ENCODE measurements around the gene LCA5L. TPM values are rescaled to one million over a fixed set of nuclear protein-coding genes. Genes with fewer than 3 reads are reported as not detected.

The LCA5L gene
- polyA plus RNA-seq, 2 of the 4 experiments (the other 2 are of a cell fraction), result 0.90 to 2.8 TPM

DNA sequence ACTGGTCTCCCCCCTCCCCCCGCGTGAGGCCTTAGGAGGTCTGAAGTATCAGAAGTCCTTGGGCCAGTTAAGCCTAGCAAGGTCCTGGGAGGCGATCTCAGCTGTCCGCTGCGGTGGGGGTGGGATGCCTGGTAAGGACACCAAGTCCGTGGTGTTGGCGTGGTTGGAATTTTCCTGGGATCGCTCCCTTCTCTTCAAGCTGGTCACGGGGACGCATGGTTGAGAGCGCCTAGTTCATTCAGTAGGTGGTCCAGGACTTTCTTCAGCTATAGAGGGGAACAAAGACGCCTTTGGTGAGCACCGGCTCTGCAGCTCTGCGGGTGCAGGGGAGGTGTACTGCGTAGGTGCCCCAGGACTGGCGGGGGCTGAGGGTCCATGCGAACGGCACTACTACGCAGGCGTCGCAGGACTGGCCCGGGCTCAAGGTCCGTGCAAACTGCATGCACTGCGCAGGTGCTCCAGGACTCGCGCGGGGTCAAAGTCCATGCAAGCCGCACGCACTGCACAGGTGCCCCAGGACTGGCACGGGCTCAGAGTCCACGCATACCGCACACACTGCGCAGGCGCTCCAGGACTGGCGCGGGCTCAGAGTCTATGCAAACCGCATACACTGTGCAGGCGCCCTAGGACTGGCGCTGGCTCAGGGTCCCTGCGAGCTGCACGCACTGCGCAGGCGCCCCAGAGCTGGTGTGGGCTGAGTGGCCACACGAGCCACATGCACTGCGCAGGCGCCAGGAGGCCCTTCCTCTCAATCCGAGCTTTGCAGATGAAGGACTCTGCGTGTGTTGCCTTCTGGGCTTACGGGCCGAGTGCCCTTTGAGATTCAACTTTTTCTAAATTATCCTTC is 60.1 kb downstream of the LCA5L start:
- no peaks in the 10 kb centered on the region for H3K9me3 ChIP-seq
- CTCF ChIA-PET, result interaction anchor here (1.2 to 1.5 kb wide), 2 partner anchors 20 to 72 kb away, joined by 4 to 6 read pairs; partner anchors contain the start of gene BRWD1
- peaks cover 22% of the 10 kb centered on the region for H3K4me1 ChIP-seq
- FAIRE-seq (no peak), ATAC-seq (peak; percentile 68 to 87), DNase-seq (ENCODE audit: low read depth in 1 of 2, low spot score in 1 of 2) (peak; percentile 89 to 92)
- H3K4me2 ChIP-seq, result peak overlapping the region; percentile 100
- POLR2A ChIA-PET, result interaction anchor here (0.6 to 1.4 kb wide), 3 partner anchors 36 to 248 kb away, joined by 3 to 6 read pairs (median 4); partner anchors contain the start of gene BRWD1
- whole genome bisulfite sequencing (ENCODE audit: missing lambda C conversion rate), result 31% methylated on average over 17 of the region's 50 CpGs
- TF ChIP-seq BHLHE40 (IDR thresholded peaks at IDR 0.05; ENCODE audit: low read depth, low read length) (peak; percentile 50; the same call in 1 of the 2 replicates), CHD2 (IDR thresholded peaks at IDR 0.05; ENCODE audit: low read length, partially characterized antibody) (no peak), HOXB5 (CRISPR knock-in tag; IDR thresholded peaks at IDR 0.05) (no peak), HOXA7 (CRISPR knock-in tag; IDR thresholded peaks at IDR 0.05) (no peak), MYC (IDR thresholded peaks at IDR 0.05; ENCODE audit: borderline replicate concordance, low read length) (no peak), EP300 (IDR thresholded peaks at IDR 0.05) (no peak), POLR2A (IDR thresholded peaks at IDR 0.05; ENCODE audit: low read length) (peak; percentile 57; the same call in 1 of the 2 replicates), PHF8 (IDR thresholded peaks at IDR 0.05; ENCODE audit: borderline replicate concordance, low read depth) (no peak), FOXS1 (CRISPR knock-in tag; IDR thresholded peaks at IDR 0.05) (no peak), NPAS2 (CRISPR knock-in tag; IDR thresholded peaks at IDR 0.05; ENCODE audit: borderline replicate concordance) (peak; percentile 60; the same call in 1 of the 2 replicates), CHD4 (IDR thresholded peaks at IDR 0.05; ENCODE audit: borderline replicate concordance) (no peak), TFCP2L1 (CRISPR knock-in tag; IDR thresholded peaks at IDR 0.05) (no peak), RFX5 (IDR thresholded peaks at IDR 0.05) (no peak), HDAC2 (IDR thresholded peaks at IDR 0.05) (no peak), HOXB13 (CRISPR knock-in tag; IDR thresholded peaks at IDR 0.05; ENCODE audit: low read depth) (no peak), JUN (IDR thresholded peaks at IDR 0.05) (peak; percentile 24 to 69; a peak in 2 of 5 replicates), HEYL (CRISPR knock-in tag; IDR thresholded peaks at IDR 0.05) (no peak), ZC3H11A (IDR thresholded peaks at IDR 0.05) (no peak), EHMT2 (IDR thresholded peaks at IDR 0.05; ENCODE audit: low read depth) (no peak), SREBF2 (IDR thresholded peaks at IDR 0.05) (no peak), ZFP36 (IDR thresholded peaks at IDR 0.05; ENCODE audit: borderline replicate concordance, partially characterized antibody) (no peak)
- TF ChIP-seq, protein P1, sequence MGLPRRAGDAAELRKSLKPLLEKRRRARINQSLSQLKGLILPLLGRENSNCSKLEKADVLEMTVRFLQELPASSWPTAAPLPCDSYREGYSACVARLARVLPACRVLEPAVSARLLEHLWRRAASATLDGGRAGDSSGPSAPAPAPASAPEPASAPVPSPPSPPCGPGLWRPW (IDR thresholded peaks at IDR 0.05), result no peak
- TF ChIP-seq, protein P2, sequence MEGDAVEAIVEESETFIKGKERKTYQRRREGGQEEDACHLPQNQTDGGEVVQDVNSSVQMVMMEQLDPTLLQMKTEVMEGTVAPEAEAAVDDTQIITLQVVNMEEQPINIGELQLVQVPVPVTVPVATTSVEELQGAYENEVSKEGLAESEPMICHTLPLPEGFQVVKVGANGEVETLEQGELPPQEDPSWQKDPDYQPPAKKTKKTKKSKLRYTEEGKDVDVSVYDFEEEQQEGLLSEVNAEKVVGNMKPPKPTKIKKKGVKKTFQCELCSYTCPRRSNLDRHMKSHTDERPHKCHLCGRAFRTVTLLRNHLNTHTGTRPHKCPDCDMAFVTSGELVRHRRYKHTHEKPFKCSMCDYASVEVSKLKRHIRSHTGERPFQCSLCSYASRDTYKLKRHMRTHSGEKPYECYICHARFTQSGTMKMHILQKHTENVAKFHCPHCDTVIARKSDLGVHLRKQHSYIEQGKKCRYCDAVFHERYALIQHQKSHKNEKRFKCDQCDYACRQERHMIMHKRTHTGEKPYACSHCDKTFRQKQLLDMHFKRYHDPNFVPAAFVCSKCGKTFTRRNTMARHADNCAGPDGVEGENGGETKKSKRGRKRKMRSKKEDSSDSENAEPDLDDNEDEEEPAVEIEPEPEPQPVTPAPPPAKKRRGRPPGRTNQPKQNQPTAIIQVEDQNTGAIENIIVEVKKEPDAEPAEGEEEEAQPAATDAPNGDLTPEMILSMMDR (IDR thresholded peaks at IDR 0.05), result no peak
- TF ChIP-seq, protein P3, sequence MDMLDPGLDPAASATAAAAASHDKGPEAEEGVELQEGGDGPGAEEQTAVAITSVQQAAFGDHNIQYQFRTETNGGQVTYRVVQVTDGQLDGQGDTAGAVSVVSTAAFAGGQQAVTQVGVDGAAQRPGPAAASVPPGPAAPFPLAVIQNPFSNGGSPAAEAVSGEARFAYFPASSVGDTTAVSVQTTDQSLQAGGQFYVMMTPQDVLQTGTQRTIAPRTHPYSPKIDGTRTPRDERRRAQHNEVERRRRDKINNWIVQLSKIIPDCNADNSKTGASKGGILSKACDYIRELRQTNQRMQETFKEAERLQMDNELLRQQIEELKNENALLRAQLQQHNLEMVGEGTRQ (IDR thresholded peaks at IDR 0.05), result peak; percentile 18; the same call in 1 of the 2 replicates
- TF ChIP-seq, protein P4, sequence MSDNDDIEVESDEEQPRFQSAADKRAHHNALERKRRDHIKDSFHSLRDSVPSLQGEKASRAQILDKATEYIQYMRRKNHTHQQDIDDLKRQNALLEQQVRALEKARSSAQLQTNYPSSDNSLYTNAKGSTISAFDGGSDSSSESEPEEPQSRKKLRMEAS (IDR thresholded peaks at IDR 0.05), result peak; percentile 44; the same call in 1 of the 2 replicates
- H3K4me3 ChIP-seq, result peak overlapping the region; percentile 51
- peak overlapping the region; percentile 86 to 96 for H3K27ac ChIP-seq

Measured in A549 (cell line).